GM10266 (cell line): ENCODE measurements around the gene YIPF5.

Source experiments
- DNase-seq: peaks from one replicate; pipeline ENCODE4 v3.0.0; 2012; ENCODE audit errors: extremely low spot score
- CTCF ChIP-seq: IDR thresholded peaks from 2 replicates; pipeline ENCODE4 v1.5.1; 2012; ENCODE audit warnings: mild to moderate bottlenecking, low read depth; ENCODE audit not compliant: control insufficient read depth, insufficient read depth; ENCODE audit errors: missing control alignments

YIPF5 gene

GRCh38 chr5:144117412-144117811 lies 53.0 kb downstream of the YIPF5 start:
- TF ChIP-seq CTCF = no peak
- DNase-seq = no peak

GRCh38 chr5:144114571-144114970 lies 55.9 kb downstream of the YIPF5 start:
- TF ChIP-seq CTCF = no peak
- no peak for DNase-seq
